ENCODE data around the gene KHDRBS2.

The KHDRBS2 gene

DNA sequence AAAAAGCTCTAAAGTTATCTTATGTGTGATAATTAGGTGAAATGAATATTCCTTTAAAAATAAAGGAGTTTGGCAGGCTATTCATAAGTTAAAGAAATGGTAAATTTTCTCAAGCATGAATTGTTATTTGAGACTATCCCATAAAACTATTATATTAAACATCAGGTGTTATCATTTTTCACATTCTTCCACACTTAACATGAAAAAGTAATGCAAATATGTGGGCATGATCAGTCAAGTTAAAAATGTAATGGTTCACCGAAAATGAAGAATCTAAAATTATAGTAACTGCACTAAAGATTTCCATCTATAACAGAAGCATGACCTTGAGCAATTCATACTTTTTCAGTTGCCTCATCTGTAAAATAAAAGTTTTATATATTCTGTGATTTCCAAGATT lies 110.8 kb downstream of the KHDRBS2 start:
- DNase-seq (ENCODE audit: low read depth) = no peak

DNA sequence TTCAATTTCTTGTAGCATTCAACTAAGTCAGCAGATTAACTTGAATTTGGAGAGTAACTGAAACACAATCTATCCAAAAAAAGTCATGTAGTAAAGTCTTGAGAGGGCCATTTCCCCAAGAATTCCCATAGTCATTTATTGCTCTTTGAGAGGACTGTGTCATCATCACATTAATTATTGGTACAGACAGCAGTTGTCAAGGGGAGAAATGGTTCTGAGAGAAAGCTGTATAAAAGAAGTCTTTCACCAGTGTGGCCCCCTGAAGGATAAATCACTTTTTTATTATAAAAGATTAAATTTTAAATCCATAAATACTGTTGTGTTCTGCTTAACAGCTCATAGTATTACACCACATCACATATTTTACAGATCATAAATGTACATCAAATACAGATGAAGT lies 111.5 kb downstream of the KHDRBS2 start:
- DNase-seq (ENCODE audit: low read depth) = no peak

- DNase-seq (ENCODE audit: low read depth) = no peak
Observed at GRCh38 chr6:62167736-62168135, 118.3 kb downstream of the KHDRBS2 start.

- no peak for DNase-seq (ENCODE audit: low read depth)
Observed at GRCh38 chr6:62162858-62163257, 123.2 kb downstream of the KHDRBS2 start.

DNA sequence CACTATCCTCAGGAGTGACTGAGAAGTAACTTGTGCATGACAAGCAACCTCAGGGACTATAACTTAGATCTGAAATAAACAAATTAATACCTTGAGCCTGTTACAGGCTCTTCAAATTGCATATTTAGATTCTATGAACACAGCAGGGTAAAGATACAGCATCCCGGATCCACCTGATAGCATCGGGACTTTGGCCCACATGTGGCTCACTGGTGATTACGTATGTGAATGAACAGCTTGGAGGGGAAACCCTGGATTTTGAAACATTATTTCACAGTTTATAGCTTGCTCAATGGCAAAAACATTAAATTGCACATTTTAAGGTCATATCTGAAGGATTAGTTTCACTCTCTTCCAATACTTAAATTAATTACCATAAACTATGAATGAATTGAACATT lies 133.2 kb downstream of the KHDRBS2 start:
- no peak for DNase-seq (ENCODE audit: low read depth)

- no peak for DNase-seq (ENCODE audit: low read depth)
Observed at GRCh38 chr6:62150048-62150663, 135.9 kb downstream of the KHDRBS2 start.

- no peak for DNase-seq (ENCODE audit: low read depth)
Observed at GRCh38 chr6:62146954-62147853, 138.8 kb downstream of the KHDRBS2 start.

DNA sequence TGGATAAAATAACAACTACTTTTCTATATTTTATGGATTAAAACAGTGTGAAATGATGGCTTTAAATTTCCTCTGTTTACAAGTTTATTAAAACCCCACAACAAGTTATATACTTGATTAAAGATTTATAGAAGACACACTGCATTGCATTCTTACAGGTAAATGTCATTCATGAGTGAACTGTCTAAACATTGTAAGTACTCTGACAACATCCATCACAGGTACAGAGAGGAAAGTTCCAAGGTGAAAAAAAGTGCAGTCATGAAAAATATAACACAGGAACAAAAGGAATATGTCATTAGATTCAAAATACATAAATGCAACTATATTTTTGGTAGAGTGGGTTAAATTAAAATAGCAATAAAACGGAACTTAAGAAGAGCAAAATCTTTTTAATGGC lies 156.9 kb downstream of the KHDRBS2 start:
- DNase-seq (ENCODE audit: low read depth) = no peak

DNA sequence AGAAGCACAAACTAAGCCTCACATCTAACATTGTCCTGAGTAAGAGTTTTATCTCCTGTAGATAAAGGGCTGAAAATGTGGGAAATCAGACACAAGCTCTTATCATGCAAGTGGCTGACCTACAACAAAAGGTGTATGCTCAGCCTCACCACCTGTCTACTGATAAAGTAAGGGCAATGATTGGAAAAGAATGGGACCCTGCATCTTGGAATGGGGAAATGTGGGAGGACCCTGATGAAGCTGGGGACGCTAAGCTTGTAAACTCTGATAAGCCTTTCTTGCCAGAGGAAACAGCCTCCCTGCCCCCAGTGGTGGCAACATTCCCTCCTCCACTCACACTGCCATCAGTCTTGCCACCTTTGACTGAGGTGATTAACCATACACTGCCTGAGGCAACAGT lies 166.6 kb downstream of the KHDRBS2 start:
- DNase-seq (ENCODE audit: low read depth) = no peak

GRCh38 chr6:62103186-62103859 lies 182.7 kb downstream of the KHDRBS2 start:
- no peak for DNase-seq (ENCODE audit: low read depth)

- no peak for DNase-seq (ENCODE audit: low read depth)
Observed at GRCh38 chr6:62102387-62102786, 183.6 kb downstream of the KHDRBS2 start.

GRCh38 chr6:62090442-62091229 lies 195.4 kb downstream of the KHDRBS2 start:
- DNase-seq (ENCODE audit: low read depth) = no peak

DNA sequence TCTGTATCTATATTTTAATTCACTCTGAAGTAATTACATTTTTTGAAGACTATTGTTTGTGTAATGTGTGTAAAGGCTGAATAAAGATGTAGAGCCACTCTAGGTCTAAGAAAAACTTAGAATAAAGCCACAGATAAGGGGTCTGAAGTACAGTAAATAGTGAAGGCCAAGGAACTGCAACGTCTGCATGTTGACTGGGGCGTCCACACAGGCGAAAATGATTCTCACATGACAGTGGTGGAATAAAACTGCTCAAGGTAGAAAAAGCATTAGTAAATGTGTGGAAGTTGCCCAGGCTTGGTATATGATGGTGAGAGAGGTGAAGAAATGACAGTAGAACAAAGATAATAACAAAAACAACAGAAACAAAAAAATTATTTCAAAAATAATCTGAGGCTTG lies 196.2 kb downstream of the KHDRBS2 start:
- DNase-seq (ENCODE audit: low read depth) = no peak

DNA sequence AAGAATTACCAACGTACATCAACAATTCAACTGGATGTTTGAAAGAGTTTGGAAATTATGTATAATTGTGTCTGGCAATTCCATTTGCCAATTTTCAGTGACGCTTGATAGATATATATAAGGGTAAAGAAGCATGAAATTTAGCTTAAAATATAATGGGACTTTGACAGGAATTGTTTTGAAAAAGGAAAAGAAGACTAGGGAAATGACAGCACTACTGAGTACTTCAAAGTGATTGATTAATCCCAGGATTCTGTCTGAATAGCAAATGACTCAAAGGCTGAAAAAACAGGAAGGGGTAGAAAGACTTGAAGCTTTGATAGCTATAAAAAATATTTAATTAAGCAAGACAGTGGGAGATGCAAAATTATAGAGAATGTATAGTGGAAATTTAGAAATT lies 200.0 kb downstream of the KHDRBS2 start:
- no peak for DNase-seq (ENCODE audit: low read depth)

DNA sequence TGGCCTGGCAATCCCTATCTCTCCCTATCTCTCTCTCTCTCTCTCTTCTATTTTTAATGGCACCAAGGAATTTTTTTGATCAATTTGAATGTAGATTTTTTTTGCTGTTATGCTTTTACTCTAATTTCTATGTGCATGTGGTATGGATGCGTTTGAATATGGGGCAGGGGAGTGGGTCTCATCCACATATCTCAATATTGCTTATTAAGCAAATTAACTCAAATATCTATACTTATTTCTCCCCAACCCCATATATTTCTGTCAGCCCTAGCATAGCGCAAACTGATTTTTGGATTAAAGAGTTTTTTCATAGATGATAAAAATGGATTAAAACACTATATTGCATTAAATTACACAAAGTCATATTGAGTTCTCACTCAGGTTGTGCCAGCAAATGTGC lies 210.2 kb downstream of the KHDRBS2 start:
- DNase-seq (ENCODE audit: low read depth) = no peak

GRCh38 chr6:62059901-62060300 lies 226.1 kb downstream of the KHDRBS2 start:
- DNase-seq (ENCODE audit: low read depth) = no peak

DNA sequence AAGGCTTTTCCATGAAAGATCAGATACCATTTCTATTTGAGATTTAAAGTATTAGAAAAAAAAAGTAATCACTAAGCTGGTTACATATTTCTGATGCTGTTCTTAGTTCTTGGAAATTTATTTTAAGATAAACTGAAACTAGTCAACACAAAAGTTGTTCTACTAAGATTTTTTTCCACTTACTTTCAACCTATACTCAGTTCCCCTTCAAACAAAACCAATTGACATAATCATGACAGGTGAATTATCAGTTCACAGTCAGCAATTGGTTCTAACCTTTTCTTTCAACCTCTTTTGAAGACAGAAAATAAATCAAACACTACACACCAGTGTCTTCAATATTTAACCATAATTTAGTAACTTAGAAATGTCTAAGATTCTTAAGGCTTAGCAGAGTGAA lies 228.7 kb downstream of the KHDRBS2 start:
- no peak for DNase-seq (ENCODE audit: low read depth)

DNA sequence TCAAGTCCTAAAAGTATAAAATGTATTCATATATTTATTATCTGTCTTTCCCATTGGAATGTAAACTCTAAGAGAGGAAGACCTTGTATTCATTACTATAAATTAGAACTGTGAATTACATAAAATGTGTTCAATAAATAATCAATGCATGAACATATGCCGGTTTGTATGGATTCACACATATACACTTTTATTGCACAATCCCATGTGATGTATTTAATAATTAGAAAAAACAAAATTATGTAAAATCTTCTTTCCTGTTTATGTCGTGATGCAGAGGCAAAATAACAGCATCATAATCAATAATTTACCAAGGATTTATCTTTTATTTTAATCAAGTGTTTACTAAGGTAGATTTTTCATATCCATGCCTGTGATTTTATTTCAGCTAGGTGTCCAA lies 240.5 kb downstream of the KHDRBS2 start:
- no peak for DNase-seq (ENCODE audit: low read depth)

DNA sequence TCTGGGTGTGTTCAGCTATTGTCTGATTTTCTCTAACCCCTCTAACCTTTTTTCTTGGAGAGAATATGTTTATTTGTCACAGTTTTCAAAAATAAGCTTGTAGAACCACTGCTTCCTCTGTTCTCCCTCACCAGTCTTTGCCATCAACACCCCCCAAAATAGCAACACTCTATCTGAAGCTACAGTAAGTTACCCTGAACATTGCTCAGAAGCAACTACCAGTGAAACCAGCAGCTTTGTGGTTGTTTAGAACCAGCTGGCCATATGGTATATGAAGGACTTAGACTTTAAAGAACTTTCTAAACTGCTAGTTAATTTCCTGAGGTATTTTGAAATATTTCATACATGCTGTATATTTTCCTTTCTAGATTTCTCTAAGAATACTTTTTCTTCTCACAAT lies 242.9 kb downstream of the KHDRBS2 start:
- no peak for DNase-seq (ENCODE audit: low read depth)

GRCh38 chr6:62042429-62042828 lies 243.6 kb downstream of the KHDRBS2 start:
- DNase-seq (ENCODE audit: low read depth) = no peak

GRCh38 chr6:62039605-62040004 lies 246.4 kb downstream of the KHDRBS2 start:
- no peak for DNase-seq (ENCODE audit: low read depth)

GRCh38 chr6:62037445-62037844 lies 248.6 kb downstream of the KHDRBS2 start:
- DNase-seq (ENCODE audit: low read depth) = no peak

Data from stimulated activated CD8-positive, alpha-beta memory T cell treated with anti-CD3 and anti-CD28 coated beads, Interleukin-12 subunit alpha, Interleukin-12 subunit beta, amount 100 ng/mL, for 1 hour (primary cell).